NAMALWA (cell line): ENCODE measurements around the gene DNM3.

Experiments used
- DNase-seq: peaks from one replicate; pipeline ENCODE4 v3.0.0-alpha.2; 2015; ENCODE audit warnings: low spot score

DNM3 gene

DNA sequence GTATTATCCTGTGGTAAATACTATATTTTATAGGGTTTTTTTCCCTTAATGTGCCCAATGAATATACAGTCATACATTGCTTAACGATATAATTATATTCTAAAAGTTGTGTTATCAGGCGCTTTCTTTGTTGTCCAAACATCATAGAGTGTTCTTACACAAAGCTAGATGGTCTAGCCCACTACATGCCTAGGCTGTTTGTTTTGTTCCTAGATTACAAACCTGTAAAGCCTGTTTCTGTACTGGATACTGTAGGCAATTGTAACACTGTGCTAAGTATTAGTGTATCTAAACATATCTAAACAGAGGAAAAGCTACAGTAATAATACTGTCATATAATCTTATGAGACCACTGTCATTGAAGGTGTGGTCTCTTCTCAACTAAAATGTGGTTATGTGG lies 336.6 kb downstream of the DNM3 start:
- DNase-seq, result no peak

DNA sequence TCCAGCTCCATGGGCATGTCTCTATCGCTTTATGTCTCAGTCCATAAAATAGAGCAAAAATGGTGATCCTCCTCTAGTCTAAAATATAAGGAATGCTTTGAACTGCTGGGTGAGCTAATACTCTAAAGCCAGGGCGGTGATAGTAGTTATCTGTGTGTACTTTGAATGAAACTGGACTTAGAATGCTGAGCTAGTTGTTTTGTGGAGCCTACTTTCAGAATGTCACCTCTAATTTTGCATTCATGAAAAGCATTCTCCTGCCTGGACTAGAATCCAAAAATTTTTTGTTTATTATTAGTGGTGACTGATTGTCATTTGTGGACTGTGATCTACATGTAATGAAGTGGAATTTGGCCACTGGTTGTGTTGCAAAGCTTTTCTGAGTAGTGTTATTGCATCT lies 337.6 kb downstream of the DNM3 start:
- no peak for DNase-seq

DNA sequence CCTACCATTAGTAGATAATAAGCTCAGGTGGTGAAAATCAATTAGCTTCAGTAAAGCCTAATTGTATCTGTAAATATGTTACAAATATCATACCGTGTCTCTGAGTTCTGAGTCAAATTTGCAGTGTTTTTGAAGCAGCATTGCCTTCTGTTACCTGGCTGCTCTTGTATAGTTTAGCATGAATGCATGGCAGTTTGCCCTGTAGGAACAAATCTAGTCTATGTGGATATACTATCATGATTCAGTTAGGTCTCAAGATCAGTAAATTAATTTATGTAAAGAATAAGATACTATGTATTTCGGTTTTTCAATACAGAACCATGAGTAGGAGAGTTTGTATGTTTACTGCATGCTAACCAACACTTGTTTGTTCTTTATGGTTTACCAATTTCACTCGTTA lies 338.6 kb downstream of the DNM3 start:
- DNase-seq, result no peak

- DNase-seq, result peak; percentile 67
Observed at GRCh38 chr1:172180501-172181285, 339.4 kb downstream of the DNM3 start.

GRCh38 chr1:172184506-172185191 lies 343.4 kb downstream of the DNM3 start:
- no peak for DNase-seq

- DNase-seq, result peak; percentile 65
Observed at GRCh38 chr1:172185211-172185610, 343.9 kb downstream of the DNM3 start.

- DNase-seq, result no peak
Observed at GRCh38 chr1:172185996-172186395, 344.7 kb downstream of the DNM3 start.

GRCh38 chr1:172201572-172201971 lies 360.3 kb downstream of the DNM3 start:
- no peak for DNase-seq

- no peak for DNase-seq
Observed at GRCh38 chr1:172203135-172203823, 362.0 kb downstream of the DNM3 start.

DNA sequence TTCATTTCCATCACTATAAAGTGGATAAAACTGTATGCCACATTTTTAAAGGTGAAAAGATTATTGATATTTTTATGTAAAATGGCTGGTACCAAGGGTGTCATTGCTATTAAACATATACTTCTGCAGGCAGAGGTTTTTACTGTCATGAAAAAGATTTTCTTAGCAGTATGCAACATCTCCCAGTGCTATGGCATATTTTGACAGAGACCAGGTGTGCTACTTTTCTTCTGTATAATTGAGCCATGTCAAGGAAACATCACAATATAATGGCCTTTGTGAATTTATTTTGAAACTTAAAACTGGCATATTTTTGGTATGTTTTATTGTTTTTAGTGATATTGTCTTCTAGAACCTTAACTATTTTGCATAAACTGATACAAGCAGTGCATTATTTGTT lies 362.6 kb downstream of the DNM3 start:
- DNase-seq, result no peak

- DNase-seq, result no peak
Observed at GRCh38 chr1:172206256-172206655, 365.0 kb downstream of the DNM3 start.

DNA sequence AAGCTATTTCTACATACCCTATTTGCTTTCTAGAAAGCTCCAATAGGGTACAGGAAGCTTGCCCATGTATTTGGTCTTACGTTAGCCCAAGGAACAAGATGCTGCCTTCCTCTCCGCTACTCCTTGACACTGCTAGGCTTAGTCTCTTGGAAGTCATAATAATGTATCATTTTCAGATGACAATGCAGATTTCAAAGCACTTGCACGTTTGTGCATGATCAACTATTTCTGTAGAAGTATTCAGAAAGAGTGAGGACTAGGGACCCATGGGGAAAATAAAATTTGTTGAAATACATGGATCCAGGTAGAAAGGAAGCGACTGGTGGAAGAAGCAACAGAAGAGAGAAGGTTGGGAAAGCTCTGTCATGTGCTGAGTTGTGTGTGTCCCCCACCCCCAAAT lies 367.3 kb downstream of the DNM3 start:
- no peak for DNase-seq

DNA sequence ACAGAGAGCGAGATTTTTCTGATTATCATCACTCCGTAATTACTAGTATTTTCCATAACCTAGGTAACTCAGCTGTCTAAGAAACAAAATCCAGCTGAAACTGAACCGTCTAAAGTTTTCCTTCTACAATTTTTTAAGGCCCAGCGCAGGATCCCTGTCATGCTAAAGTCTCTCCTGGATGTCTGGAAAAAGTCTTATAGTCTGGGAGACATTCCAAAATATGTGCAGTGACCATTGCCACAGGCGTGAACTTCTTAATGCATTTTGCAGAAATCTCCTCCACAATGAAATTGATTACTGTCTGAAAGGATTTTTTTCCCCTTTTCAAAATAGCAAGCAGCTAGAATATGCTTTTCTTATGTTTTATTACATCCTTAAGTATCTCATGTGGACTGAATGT lies 369.9 kb downstream of the DNM3 start:
- no peak for DNase-seq

DNA sequence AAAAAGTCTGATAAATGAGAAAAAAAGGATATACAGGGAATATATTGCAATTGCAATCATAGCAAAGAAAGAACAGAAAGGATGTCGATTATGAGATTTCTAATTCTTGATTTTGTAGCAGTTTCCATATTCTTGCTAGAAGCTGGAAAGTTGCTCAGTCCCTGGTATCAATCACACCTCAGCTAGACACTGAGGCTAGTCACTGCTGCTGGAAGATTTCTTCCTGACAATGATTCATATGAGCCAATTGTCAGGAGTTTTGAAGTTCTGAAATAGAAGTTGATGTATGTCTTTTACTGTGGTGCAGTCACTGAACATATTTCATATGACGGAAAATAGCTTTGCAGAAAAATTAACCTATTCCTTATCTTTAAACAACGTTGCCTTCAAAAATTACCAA lies 370.8 kb downstream of the DNM3 start:
- no peak for DNase-seq

GRCh38 chr1:172215006-172215405 lies 373.7 kb downstream of the DNM3 start:
- DNase-seq, result no peak

GRCh38 chr1:172219966-172220365 lies 378.7 kb downstream of the DNM3 start:
- DNase-seq, result no peak

GRCh38 chr1:172220376-172220775 lies 379.1 kb downstream of the DNM3 start:
- DNase-seq, result no peak

- no peak for DNase-seq
Observed at GRCh38 chr1:172221436-172221835, 380.1 kb downstream of the DNM3 start.

GRCh38 chr1:172224871-172225270 lies 383.6 kb downstream of the DNM3 start:
- no peak for DNase-seq

DNA sequence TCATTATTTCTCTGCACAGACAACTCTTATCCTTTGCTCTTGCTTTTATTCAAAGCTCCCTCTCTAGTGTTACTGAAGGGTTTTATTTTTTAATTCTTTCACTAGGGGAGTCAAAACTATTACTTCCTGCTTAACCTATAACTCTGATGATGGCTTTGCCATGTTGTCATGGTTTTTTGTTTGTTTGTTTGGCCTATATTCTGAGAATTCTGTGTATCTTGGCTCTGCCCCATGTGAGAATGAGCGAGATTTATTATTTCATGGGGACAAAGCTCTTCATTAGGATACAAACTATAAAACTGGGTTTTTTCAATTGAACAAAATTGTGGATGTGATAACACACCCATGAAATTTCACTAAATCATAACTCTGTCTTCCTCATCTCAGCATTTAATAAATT lies 388.6 kb downstream of the DNM3 start:
- DNase-seq, result no peak

DNA sequence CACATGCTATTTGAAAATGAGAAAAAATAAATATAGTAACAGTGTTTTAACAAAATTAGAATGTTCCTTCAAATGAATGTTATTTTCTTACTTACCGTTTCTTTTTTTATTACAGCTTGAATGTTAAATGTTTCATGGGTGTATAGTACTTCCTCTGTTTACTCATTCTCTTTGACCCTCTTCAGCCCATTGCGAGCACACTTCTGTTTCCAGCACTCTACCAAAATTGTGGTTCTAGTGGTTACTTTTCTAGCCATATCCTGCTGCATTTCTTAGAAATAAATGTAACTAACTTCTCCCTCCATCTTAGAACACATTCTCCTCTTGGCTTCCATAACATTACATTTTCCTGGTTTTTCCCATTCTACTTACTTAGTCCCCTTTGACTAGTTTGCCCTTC lies 389.2 kb downstream of the DNM3 start:
- DNase-seq, result no peak

- DNase-seq, result no peak
Observed at GRCh38 chr1:172236958-172237357, 395.7 kb downstream of the DNM3 start.

DNA sequence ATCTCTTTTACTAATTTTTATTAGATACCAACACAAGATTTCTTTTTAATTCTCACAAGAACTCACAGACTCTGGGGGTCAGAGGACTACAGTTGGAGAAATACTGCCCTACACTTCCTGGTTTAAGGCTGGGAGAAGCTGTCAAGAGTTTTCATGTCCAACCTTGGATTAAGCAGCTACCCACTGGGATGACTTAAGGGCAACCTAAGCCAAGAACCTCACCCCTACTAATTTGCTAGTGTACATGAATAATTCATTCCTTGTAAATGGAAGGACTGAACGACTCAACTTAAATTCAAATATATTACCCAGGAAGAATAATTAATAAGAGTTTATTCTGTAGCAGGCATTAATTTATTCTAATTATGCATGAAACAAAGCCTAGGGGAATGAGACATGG lies 396.9 kb downstream of the DNM3 start:
- no peak for DNase-seq
